ENCODE measurements around the gene UTP15. TPM values are rescaled to one million over a fixed set of nuclear protein-coding genes. Genes with fewer than 3 reads are reported as not detected.

The UTP15 gene
- total RNA-seq, 1 donor from 2014 or later, result 32.4 TPM

GRCh38 chr5:73606206-73606753 lies 40.7 kb downstream of the UTP15 start:
- Mint-ChIP-seq H3K4me1 (no peaks in the 10 kb centered on the region), H3K36me3 (ENCODE audit: low read depth) (no peaks in the 10 kb centered on the region), H3K9me3 (peaks cover 2% of the 10 kb centered on the region), H3K4me3 (no peak overlapping the region), H3K27ac (ENCODE audit: unreplicated experiment) (no peak overlapping the region), H3K27me3 (ENCODE audit: low read depth) (peaks cover 9% of the 10 kb centered on the region)
- TF ChIP-seq, protein P1, sequence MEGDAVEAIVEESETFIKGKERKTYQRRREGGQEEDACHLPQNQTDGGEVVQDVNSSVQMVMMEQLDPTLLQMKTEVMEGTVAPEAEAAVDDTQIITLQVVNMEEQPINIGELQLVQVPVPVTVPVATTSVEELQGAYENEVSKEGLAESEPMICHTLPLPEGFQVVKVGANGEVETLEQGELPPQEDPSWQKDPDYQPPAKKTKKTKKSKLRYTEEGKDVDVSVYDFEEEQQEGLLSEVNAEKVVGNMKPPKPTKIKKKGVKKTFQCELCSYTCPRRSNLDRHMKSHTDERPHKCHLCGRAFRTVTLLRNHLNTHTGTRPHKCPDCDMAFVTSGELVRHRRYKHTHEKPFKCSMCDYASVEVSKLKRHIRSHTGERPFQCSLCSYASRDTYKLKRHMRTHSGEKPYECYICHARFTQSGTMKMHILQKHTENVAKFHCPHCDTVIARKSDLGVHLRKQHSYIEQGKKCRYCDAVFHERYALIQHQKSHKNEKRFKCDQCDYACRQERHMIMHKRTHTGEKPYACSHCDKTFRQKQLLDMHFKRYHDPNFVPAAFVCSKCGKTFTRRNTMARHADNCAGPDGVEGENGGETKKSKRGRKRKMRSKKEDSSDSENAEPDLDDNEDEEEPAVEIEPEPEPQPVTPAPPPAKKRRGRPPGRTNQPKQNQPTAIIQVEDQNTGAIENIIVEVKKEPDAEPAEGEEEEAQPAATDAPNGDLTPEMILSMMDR (conservative IDR thresholded peaks at IDR 0.05), result no peak
- no peak for DNase-seq (ENCODE audit: low read depth, low spot score)

DNA sequence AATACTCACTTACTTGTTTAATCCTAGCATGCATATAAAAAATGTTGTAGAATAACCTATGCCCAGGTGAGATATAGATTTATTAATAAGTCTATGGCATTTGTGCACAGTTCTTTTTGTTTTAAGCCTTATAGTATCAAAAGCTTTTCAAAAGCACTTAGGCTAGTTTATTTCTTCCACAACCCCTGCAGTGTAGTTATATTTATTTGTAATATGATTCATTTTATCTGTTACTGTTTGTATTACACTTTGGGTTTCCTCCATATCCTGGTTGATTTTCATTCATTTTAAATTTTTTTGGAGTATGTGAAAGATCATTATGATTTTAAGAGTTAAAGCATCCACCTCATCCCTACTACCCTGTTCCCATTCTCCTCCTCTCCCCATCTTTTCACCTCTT lies 41.7 kb downstream of the UTP15 start:
- TF ChIP-seq, protein P1 (conservative IDR thresholded peaks at IDR 0.05), result no peak
- DNase-seq (ENCODE audit: low read depth, low spot score), result no peak
- Mint-ChIP-seq H3K4me1 (no peaks in the 10 kb centered on the region), H3K27ac (ENCODE audit: unreplicated experiment) (no peak overlapping the region), H3K36me3 (ENCODE audit: low read depth) (no peaks in the 10 kb centered on the region), H3K9me3 (no peaks in the 10 kb centered on the region), H3K27me3 (ENCODE audit: low read depth) (peaks cover 12% of the 10 kb centered on the region), H3K4me3 (no peak overlapping the region)

GRCh38 chr5:73612799-73613198 lies 47.3 kb downstream of the UTP15 start:
- no peak for DNase-seq (ENCODE audit: low read depth, low spot score)
- Mint-ChIP-seq H3K36me3 (ENCODE audit: low read depth) (no peaks in the 10 kb centered on the region), H3K9me3 (no peaks in the 10 kb centered on the region), H3K27me3 (ENCODE audit: low read depth) (peaks cover 25% of the 10 kb centered on the region), H3K27ac (ENCODE audit: unreplicated experiment) (no peak overlapping the region), H3K4me3 (no peak overlapping the region), H3K4me1 (no peaks in the 10 kb centered on the region)
- TF ChIP-seq, protein P1 (conservative IDR thresholded peaks at IDR 0.05), result no peak

DNA sequence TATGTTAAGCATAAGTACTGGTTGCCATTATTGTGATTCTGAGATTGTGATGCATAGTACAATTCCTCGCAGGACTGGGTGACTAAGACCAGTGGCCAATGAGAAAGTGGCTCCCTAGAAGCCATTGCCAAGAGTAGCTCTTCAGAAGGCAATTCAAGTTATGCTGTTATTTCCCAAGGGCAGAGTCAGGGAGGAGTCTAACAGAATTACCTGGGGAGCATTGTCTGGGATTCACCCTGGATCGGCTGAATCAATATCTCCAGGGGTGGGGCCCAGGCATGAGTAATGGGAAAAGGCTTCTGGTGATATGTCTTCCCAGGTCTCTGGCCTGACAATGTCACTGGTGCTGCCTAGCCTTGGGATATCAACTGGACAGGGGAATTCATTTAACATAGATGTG lies 49.5 kb downstream of the UTP15 start:
- Mint-ChIP-seq H3K9me3 (no peaks in the 10 kb centered on the region), H3K27me3 (ENCODE audit: low read depth) (peaks cover 32% of the 10 kb centered on the region), H3K27ac (ENCODE audit: unreplicated experiment) (no peak overlapping the region), H3K4me1 (no peaks in the 10 kb centered on the region), H3K4me3 (no peak overlapping the region), H3K36me3 (ENCODE audit: low read depth) (no peaks in the 10 kb centered on the region)
- TF ChIP-seq, protein P1 (conservative IDR thresholded peaks at IDR 0.05), result no peak
- no peak for DNase-seq (ENCODE audit: low read depth, low spot score)

GRCh38 chr5:73615947-73616346 lies 50.4 kb downstream of the UTP15 start:
- Mint-ChIP-seq H3K9me3 (no peaks in the 10 kb centered on the region), H3K27ac (ENCODE audit: unreplicated experiment) (no peak overlapping the region), H3K4me1 (no peaks in the 10 kb centered on the region), H3K4me3 (no peak overlapping the region), H3K27me3 (ENCODE audit: low read depth) (peaks cover 37% of the 10 kb centered on the region), H3K36me3 (ENCODE audit: low read depth) (no peaks in the 10 kb centered on the region)
- TF ChIP-seq, protein P1 (conservative IDR thresholded peaks at IDR 0.05), result no peak
- DNase-seq (ENCODE audit: low read depth, low spot score), result no peak
